ENCODE data around the gene LZTR1.

DNA sequence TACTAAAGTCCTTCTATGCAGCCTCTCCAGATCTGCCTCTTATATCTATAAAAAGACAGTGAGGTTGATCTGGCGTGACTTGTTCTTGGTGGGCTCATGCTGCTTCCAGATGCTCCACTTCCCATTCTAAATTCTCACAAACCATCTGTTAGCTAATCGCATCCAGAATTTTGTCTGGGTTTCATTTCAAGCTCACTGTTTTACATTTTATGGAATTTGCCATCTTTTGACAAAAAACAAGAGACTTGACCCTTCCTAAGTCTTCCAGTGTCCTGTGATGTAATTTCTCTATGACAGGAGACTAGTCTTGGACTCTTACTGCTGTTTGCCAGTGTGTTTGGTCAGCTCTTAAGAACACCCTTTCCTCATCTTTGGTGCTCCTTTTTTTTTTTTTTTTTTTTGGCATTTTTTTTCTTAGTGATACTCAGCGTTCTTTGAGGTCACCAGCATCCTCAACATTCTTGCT, 41.9 kb upstream of the LZTR1 start:
- TF ChIP-seq, protein P1, sequence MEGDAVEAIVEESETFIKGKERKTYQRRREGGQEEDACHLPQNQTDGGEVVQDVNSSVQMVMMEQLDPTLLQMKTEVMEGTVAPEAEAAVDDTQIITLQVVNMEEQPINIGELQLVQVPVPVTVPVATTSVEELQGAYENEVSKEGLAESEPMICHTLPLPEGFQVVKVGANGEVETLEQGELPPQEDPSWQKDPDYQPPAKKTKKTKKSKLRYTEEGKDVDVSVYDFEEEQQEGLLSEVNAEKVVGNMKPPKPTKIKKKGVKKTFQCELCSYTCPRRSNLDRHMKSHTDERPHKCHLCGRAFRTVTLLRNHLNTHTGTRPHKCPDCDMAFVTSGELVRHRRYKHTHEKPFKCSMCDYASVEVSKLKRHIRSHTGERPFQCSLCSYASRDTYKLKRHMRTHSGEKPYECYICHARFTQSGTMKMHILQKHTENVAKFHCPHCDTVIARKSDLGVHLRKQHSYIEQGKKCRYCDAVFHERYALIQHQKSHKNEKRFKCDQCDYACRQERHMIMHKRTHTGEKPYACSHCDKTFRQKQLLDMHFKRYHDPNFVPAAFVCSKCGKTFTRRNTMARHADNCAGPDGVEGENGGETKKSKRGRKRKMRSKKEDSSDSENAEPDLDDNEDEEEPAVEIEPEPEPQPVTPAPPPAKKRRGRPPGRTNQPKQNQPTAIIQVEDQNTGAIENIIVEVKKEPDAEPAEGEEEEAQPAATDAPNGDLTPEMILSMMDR (IDR thresholded peaks at IDR 0.05; ENCODE audit: borderline replicate concordance, extremely low read depth, low read length, poor library complexity, severe bottlenecking): no peak
- TF ChIP-seq EZH2 (IDR thresholded peaks at IDR 0.05; ENCODE audit: borderline replicate concordance, low read depth, low read length, severe bottlenecking): no peak

All from DND-41 (cell line).